Panc1 (cell line): ENCODE measurements around the gene TMEM123. TPM values are rescaled to one million over a fixed set of nuclear protein-coding genes. Genes with fewer than 3 reads are reported as not detected.

ENCODE experiments used
- ATAC-seq: fragments of 200-7000 bp; cut with Tn5 transposase; 2 replicates; pipeline ENCODE4 v1.9.1; 2020; ENCODE audit warnings: mild to moderate bottlenecking, moderate library complexity
- BruUV-seq: library from RNA; stranded (reverse); fragments of 400-500 nt; replicated peaks from 2 replicates; lab custom pipeline; 2021; lab: Mats Ljungman, UMichigan
- CTCF ChIA-PET: fragments of 300-600 bp; sonication (Branson Sonifier 250); formaldehyde crosslinking; loops from one replicate; lab custom pipeline; 2022; ENCODE audit warnings: antibody characterized with exemption; lab: Charles Lee
- POLR2A ChIA-PET: fragments of 300-600 bp; sonication (Branson Sonifier 250); formaldehyde crosslinking; loops from one replicate; lab custom pipeline; 2022; ENCODE audit warnings: antibody characterized with exemption; lab: Charles Lee
- DNase-seq: peaks from one replicate; pipeline ENCODE4 v3.0.0-alpha.2; 2010; ENCODE audit warnings: low read depth, low spot score
- H3K27ac ChIP-seq: 2 replicates; pipeline ENCODE4 v1.5.1; 2011; ENCODE audit warnings: mild to moderate bottlenecking, low read length, inconsistent platforms
- H3K27me3 ChIP-seq: fragments of 200-500 bp; sonication (Bioruptor generic); 2 replicates; pipeline ENCODE4 v1.6.0; 2014; ENCODE audit warnings: low read length, inconsistent platforms; ENCODE audit not compliant: control insufficient read depth, insufficient read depth
- H3K36me3 ChIP-seq: fragments of 200-500 bp; sonication (Bioruptor generic); 2 replicates; pipeline ENCODE4 v1.5.1; 2014; ENCODE audit warnings: inconsistent platforms, mild to moderate bottlenecking, low read length, moderate library complexity; ENCODE audit not compliant: control insufficient read depth, insufficient read depth
- H3K4me1 ChIP-seq: 2 replicates; pipeline ENCODE4 v1.5.1; 2011; ENCODE audit warnings: inconsistent platforms, mild to moderate bottlenecking, low read length, moderate library complexity; ENCODE audit not compliant: control insufficient read depth, insufficient read depth
- H3K4me3 ChIP-seq, 2 experiments: 2 replicates each; pipeline ENCODE4 v1.5.1; 2011 to 2012; ENCODE audit warnings: low read depth in 2 of 2, low read length in 2 of 2, mild to moderate bottlenecking in 2 of 2, inconsistent platforms in 1 of 2, moderate library complexity in 1 of 2
- H3K9me3 ChIP-seq: fragments of 200-500 bp; sonication (Bioruptor generic); 2 replicates; pipeline ENCODE4 v1.5.1; 2014; ENCODE audit warnings: low read depth, mild to moderate bottlenecking, inconsistent platforms, low read length, moderate library complexity; ENCODE audit not compliant: control insufficient read depth, insufficient read depth
- CTCF ChIP-seq: fragments of 450-650 bp; IDR thresholded peaks from 2 replicates; pipeline ENCODE4 v1.5.1; 2017; ENCODE audit warnings: mild to moderate bottlenecking
- POLR2AphosphoS5 ChIP-seq: IDR thresholded peaks from 2 replicates; pipeline ENCODE4 v1.6.1; 2012; ENCODE audit warnings: mild to moderate bottlenecking, low read depth, low read length, moderate library complexity
- REST ChIP-seq, 2 experiments: IDR thresholded peaks; 2 replicates each; pipeline ENCODE4 v1.6.1; 2011 to 2012; ENCODE audit warnings: low read depth in 2 of 2, control low read depth in 1 of 2, low read length in 1 of 2, mild to moderate bottlenecking in 1 of 2, moderate library complexity in 1 of 2; ENCODE audit not compliant: insufficient read depth in 1 of 2
- SIN3A ChIP-seq: IDR thresholded peaks from 2 replicates; pipeline ENCODE4 v1.6.1; 2012; ENCODE audit warnings: low read depth, mild to moderate bottlenecking, low read length, moderate library complexity, borderline replicate concordance; ENCODE audit not compliant: insufficient read depth
- TCF7L2 ChIP-seq: IDR thresholded peaks from 2 replicates; pipeline ENCODE4 v1.6.1; 2011; ENCODE audit warnings: mild to moderate bottlenecking, low read depth, low read length, inconsistent platforms
- in situ Hi-C: cut with HindIII; loops from 2 replicates; pipeline ENCODE4 v1.10.0; 2016; ENCODE audit warnings: low sequenced_read_pairs, low pct_unique_long_range_greater_than_20kb
- intact Hi-C: fragments of 100-400 bp; cut with micrococcal nuclease; formaldehyde crosslinking; loops from one replicate; pipeline ENCODE4 v1.10.0; 2022; ENCODE audit not compliant: unreplicated experiment
- total RNA-seq: library from RNA; stranded (reverse); gene quantifications from one replicate; pipeline ENCODE4 v1.2.1, GENCODE V29; 2021; ENCODE audit not compliant: unreplicated experiment

TMEM123 gene
- total RNA-seq, 1 experiment from 2014 or later: 383 TPM

GRCh38 chr11:102479733-102480132 is 27.2 kb upstream of the TMEM123 start:
- ATAC-seq: no peak

GRCh38 chr11:102478673-102479299 is 26.2 kb upstream of the TMEM123 start:
- Histone ChIP-seq H3K9me3 (no peaks in the 10 kb centered on the region), H3K36me3 (no peaks in the 10 kb centered on the region), H3K4me1 (peaks cover 13% of the 10 kb centered on the region), H3K27ac (no peak overlapping the region), H3K27me3 (no peaks in the 10 kb centered on the region), H3K4me3 (no peak overlapping the region)
- CTCF ChIA-PET: interaction anchor here (0.6 to 0.7 kb wide), 4 partner anchors 65 to 392 kb away, joined by 3 to 5 read pairs (median 4); no protein-coding TSS in a partner anchor
- ATAC-seq: no peak
- intact Hi-C loops: no loop called here
- in situ Hi-C loops: no loop called here
- no TSS peak for BruUV-seq
- POLR2A ChIA-PET: interaction anchor here (0.6 to 0.7 kb wide), 2 partner anchors 23 to 82 kb away, joined by 3 read pairs; no protein-coding TSS in a partner anchor
- TF ChIP-seq SIN3A: no peak
- TF ChIP-seq POLR2AphosphoS5: no peak
- TF ChIP-seq CTCF: no peak
- TF ChIP-seq REST (IDR thresholded peaks at IDR 0.05; ENCODE audit: insufficient read depth in 1 of 2, low read depth in 2 of 2, low read length in 1 of 2): no peak
- no peak for TF ChIP-seq TCF7L2
- no peak for DNase-seq

More at GRCh38 chr11:102479733-102480132, 27.2 kb upstream of the TMEM123 start:
- in situ Hi-C loops (no loop called here), intact Hi-C loops (no loop called here)
- no peak overlapping the region for H3K27ac ChIP-seq
- TF ChIP-seq REST (IDR thresholded peaks at IDR 0.05; ENCODE audit: insufficient read depth in 1 of 2, low read depth in 2 of 2, low read length in 1 of 2) (no peak), CTCF (no peak), SIN3A (no peak), TCF7L2 (no peak), POLR2AphosphoS5 (no peak)
- no TSS peak for BruUV-seq
- no peaks in the 10 kb centered on the region for H3K36me3 ChIP-seq
- ChIA-PET CTCF (no interaction called here), POLR2A (interaction anchor here (0.7 kb wide), 1 partner anchor 24 kb away, joined by 3 read pairs; no protein-coding TSS in a partner anchor)
- H3K27me3 ChIP-seq: no peaks in the 10 kb centered on the region
- no peak for DNase-seq
- H3K9me3 ChIP-seq: no peaks in the 10 kb centered on the region
- H3K4me3 ChIP-seq: no peak overlapping the region
- H3K4me1 ChIP-seq: peaks cover 13% of the 10 kb centered on the region
